SH-SY5Y (cell line): ENCODE results near the gene TRIM47.

Experiments
- GATA2 ChIP-seq: IDR thresholded peaks from 2 replicates; pipeline ENCODE4 v1.6.1; 2011; ENCODE audit warnings: mild to moderate bottlenecking, low read depth, low read length
- GATA3 ChIP-seq: IDR thresholded peaks from 2 replicates; pipeline ENCODE4 v1.6.1; 2011; ENCODE audit warnings: low read depth, mild to moderate bottlenecking, low read length, moderate library complexity

GRCh38 chr17:75891605-75892555 lies 13.5 kb upstream of the TRIM47 start:
- TF ChIP-seq GATA3 (no peak), GATA2 (no peak)
